BE2C (cell line): ENCODE measurements around the gene TMEM51.

ENCODE experiments used
- DNase-seq: peaks from one replicate; pipeline ENCODE4 v3.0.0-alpha.2; 2020
- H3K27me3 ChIP-seq: fragments of 250-450 bp; sonication (Bioruptor Pico); 2 replicates; pipeline ENCODE4 v1.5.1; 2020; ENCODE audit warnings: mild to moderate bottlenecking
- H3K36me3 ChIP-seq: fragments of 250-450 bp; sonication (Bioruptor Pico); 2 replicates; pipeline ENCODE4 v1.5.1; 2020; ENCODE audit warnings: mild to moderate bottlenecking
- H3K4me1 ChIP-seq: fragments of 250-450 bp; sonication (Bioruptor Pico); 2 replicates; pipeline ENCODE4 v1.5.1; 2020
- H3K4me3 ChIP-seq: 2 replicates; pipeline ENCODE4 v1.5.1; 2011; ENCODE audit warnings: low read depth, low read length
- H3K9me3 ChIP-seq: fragments of 250-450 bp; sonication (Bioruptor Pico); 2 replicates; pipeline ENCODE4 v1.5.1; 2020
- TF ChIP-seq, protein P1 (sequence below): IDR thresholded peaks from 2 replicates; pipeline ENCODE4 v1.5.1; 2012; ENCODE audit warnings: mild to moderate bottlenecking, low read depth, low read length

Gene TMEM51

GRCh38 chr1:15256584-15256983 is 103.0 kb downstream of the TMEM51 start:
- Histone ChIP-seq H3K4me1 (no peaks in the 10 kb centered on the region), H3K36me3 (no peaks in the 10 kb centered on the region)
- TF ChIP-seq, protein P1, sequence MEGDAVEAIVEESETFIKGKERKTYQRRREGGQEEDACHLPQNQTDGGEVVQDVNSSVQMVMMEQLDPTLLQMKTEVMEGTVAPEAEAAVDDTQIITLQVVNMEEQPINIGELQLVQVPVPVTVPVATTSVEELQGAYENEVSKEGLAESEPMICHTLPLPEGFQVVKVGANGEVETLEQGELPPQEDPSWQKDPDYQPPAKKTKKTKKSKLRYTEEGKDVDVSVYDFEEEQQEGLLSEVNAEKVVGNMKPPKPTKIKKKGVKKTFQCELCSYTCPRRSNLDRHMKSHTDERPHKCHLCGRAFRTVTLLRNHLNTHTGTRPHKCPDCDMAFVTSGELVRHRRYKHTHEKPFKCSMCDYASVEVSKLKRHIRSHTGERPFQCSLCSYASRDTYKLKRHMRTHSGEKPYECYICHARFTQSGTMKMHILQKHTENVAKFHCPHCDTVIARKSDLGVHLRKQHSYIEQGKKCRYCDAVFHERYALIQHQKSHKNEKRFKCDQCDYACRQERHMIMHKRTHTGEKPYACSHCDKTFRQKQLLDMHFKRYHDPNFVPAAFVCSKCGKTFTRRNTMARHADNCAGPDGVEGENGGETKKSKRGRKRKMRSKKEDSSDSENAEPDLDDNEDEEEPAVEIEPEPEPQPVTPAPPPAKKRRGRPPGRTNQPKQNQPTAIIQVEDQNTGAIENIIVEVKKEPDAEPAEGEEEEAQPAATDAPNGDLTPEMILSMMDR = no peak

DNA sequence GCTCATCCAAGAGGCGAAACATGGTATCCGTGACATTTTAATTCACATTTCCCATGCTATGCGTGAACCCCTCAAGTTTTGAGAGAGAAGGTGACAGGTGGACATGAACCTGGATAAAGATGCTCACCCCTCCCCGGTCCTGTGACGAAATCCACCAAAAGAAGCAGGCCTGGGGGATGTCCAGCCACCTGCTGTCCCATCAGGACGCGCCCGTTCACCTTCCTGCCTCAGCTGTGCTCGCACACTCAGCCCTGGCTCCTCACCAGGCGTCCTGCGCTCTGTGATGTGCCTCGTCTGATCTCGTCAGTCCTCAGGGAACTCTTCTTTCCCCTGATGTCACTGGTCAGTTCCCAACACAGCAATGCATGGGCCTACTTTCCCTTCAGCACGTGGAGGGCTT is 103.8 kb downstream of the TMEM51 start:
- Histone ChIP-seq H3K27me3 (no peaks in the 10 kb centered on the region), H3K36me3 (no peaks in the 10 kb centered on the region), H3K4me3 (no peak overlapping the region), H3K9me3 (no peaks in the 10 kb centered on the region), H3K4me1 (no peaks in the 10 kb centered on the region)
- no peak for DNase-seq
- TF ChIP-seq, protein P1 = no peak

More at GRCh38 chr1:15256584-15256983, 103.0 kb downstream of the TMEM51 start:
- Histone ChIP-seq H3K27me3 (no peaks in the 10 kb centered on the region), H3K4me3 (no peak overlapping the region), H3K9me3 (no peaks in the 10 kb centered on the region)
- no peak for DNase-seq

- Histone ChIP-seq H3K36me3 (no peaks in the 10 kb centered on the region), H3K27me3 (no peaks in the 10 kb centered on the region), H3K9me3 (no peaks in the 10 kb centered on the region), H3K4me3 (no peak overlapping the region), H3K4me1 (no peaks in the 10 kb centered on the region)
- DNase-seq = no peak
- TF ChIP-seq, protein P1 = no peak
These were observed 105.5 kb downstream of the TMEM51 start for GRCh38 chr1:15258833-15259621.

GRCh38 chr1:15259622-15260007 is 106.1 kb downstream of the TMEM51 start:
- TF ChIP-seq, protein P1 = no peak

DNA sequence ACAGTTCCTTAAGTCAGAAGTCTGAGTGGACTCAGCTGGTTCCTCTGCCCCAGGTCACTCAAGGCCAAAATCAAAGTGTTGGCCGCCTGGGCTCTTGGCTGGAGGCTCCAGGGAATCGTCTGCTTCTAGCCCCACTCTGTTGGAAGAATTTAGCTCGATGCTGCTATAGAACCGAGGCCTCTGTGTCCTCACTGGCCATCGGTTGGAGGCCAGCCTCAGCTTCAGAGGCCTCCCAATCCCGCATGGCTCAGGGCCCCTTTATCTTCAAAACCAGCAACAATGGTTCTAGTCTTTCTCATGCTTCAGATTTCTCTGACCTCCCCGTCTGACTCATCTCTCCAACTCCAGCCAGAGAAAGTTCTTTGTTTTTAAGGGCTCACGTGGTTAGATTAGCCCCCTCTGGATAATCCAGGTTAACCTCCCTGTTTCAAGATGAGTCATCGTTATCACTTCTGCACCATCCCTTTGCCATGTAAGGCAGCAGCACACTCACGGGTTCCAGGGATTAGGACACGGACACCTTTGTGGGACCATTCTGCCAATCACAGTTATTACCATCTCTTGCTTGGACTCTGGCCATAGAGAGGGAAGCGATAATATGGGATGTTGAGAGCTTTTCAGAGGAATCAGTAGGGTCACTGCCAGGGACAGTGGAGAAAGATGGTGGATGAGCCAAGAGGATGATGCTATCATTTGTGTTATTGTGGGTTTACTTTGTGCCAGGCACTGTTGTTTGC is 107.0 kb downstream of the TMEM51 start:
- Histone ChIP-seq H3K4me1 (no peaks in the 10 kb centered on the region), H3K36me3 (no peaks in the 10 kb centered on the region), H3K4me3 (no peak overlapping the region), H3K27me3 (no peaks in the 10 kb centered on the region), H3K9me3 (no peaks in the 10 kb centered on the region)
- TF ChIP-seq, protein P1 = no peak
- DNase-seq = no peak

More at GRCh38 chr1:15259622-15260007, 106.1 kb downstream of the TMEM51 start:
- no peaks in the 10 kb centered on the region for H3K36me3 ChIP-seq
- no peak overlapping the region for H3K4me3 ChIP-seq
- H3K9me3 ChIP-seq = no peaks in the 10 kb centered on the region
- no peak for DNase-seq
- H3K27me3 ChIP-seq = no peaks in the 10 kb centered on the region
- H3K4me1 ChIP-seq = no peaks in the 10 kb centered on the region
